HUES6 (cell line): ENCODE results near the gene FADD.
"Not testable (repeated sequence)": the region's sequence is repeated elsewhere in the genome, so short reads cannot be mapped to it uniquely, and the experiment has no call there.

Source experiments
- H3K27ac ChIP-seq: 2 replicates; pipeline ENCODE4 v1.7.0; 2013; ENCODE audit warnings: low read depth, mild to moderate bottlenecking, low read length, inconsistent platforms
- H3K27me3 ChIP-seq: 2 replicates; pipeline ENCODE4 v1.6.1; 2013; ENCODE audit warnings: low read length; ENCODE audit not compliant: control insufficient read depth, insufficient read depth
- H3K36me3 ChIP-seq: 2 replicates; pipeline ENCODE4 v1.6.1; 2013; ENCODE audit warnings: low read length; ENCODE audit not compliant: control insufficient read depth, insufficient read depth
- H3K4me1 ChIP-seq: 2 replicates; pipeline ENCODE4 v1.6.1; 2013; ENCODE audit warnings: low read length; ENCODE audit not compliant: control insufficient read depth, insufficient read depth
- H3K4me3 ChIP-seq: 2 replicates; pipeline ENCODE4 v1.5.1; 2013; ENCODE audit warnings: low read depth, low read length
- H3K9ac ChIP-seq: one replicate; pipeline ENCODE4 v1.6.1; 2013; ENCODE audit warnings: mild to moderate bottlenecking, low read length
- H3K9me3 ChIP-seq: 2 replicates; pipeline ENCODE4 v1.6.1; 2013; ENCODE audit warnings: low read depth, low read length; ENCODE audit not compliant: control insufficient read depth, insufficient read depth

Gene FADD

GRCh38 chr11:70192666-70193410 lies 10.3 kb upstream of the FADD start:
- H3K36me3 ChIP-seq = no peaks in the 10 kb centered on the region
- 0 out of 2 replicates have a peak, but pooled peaks cover 6% of the 10 kb centered on the region for H3K27me3 ChIP-seq
- no peak overlapping the region for H3K4me3 ChIP-seq
- no peaks in the 10 kb centered on the region for H3K4me1 ChIP-seq
- no peak overlapping the region for H3K27ac ChIP-seq
- H3K9me3 ChIP-seq = no peaks in the 10 kb centered on the region
- no peak overlapping the region for H3K9ac ChIP-seq

GRCh38 chr11:70193411-70194292 lies 9.4 kb upstream of the FADD start:
- Histone ChIP-seq H3K9ac (no peak overlapping the region), H3K9me3 (no peaks in the 10 kb centered on the region)

GRCh38 chr11:70194792-70195791 lies 8.0 kb upstream of the FADD start:
- Histone ChIP-seq H3K27me3 (0 out of 2 replicates have a peak, but pooled peaks cover 6% of the 10 kb centered on the region), H3K27ac (no peak overlapping the region), H3K4me3 (no peak overlapping the region), H3K4me1 (no peaks in the 10 kb centered on the region; the same call in 1 of the 2 replicates), H3K36me3 (no peaks in the 10 kb centered on the region), H3K9ac (no peak overlapping the region), H3K9me3 (no peaks in the 10 kb centered on the region; the same call in 1 of the 2 replicates)

More at GRCh38 chr11:70193411-70194292, 9.4 kb upstream of the FADD start:
- Histone ChIP-seq H3K27me3 (0 out of 2 replicates have a peak, but pooled peaks cover 6% of the 10 kb centered on the region), H3K36me3 (no peaks in the 10 kb centered on the region), H3K27ac (no peak overlapping the region), H3K4me3 (no peak overlapping the region), H3K4me1 (no peaks in the 10 kb centered on the region)

DNA sequence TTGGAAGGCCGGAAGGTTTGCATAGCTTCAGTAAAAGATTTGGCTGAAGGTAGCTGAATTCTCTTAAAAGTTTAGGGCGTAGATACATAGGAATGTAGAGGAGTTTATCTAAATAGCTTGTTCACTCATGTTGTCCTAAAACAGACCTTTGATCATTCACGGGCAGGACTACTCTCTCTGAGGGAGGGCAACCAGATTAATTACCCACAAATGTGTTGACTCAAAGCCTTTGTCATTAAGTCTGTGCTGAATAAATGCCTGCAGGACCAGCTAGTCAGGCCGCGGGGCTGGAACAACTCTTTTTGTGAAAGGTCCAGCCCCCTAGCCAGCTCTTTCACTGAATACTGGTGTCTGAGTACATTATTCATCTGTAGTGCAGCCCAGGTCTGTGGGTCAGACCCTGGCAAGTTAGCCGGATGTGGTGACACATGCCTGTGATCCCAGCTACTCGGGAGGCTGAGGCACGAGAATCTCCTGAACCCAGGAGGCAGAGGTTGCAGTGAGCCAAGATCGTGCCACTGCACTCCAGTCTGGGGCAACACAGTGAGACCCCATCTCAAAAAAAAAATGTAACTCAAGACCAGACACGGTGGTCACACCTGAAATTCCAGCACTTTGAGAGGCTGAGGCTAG lies 2.8 kb upstream of the FADD start:
- H3K27me3 ChIP-seq = 0 out of 2 replicates have a peak, but pooled peaks cover under 1% of the 10 kb centered on the region
- peaks cover 7% of the 10 kb centered on the region for H3K36me3 ChIP-seq
- no peak overlapping the region for H3K4me3 ChIP-seq
- H3K4me1 ChIP-seq = peaks cover 13% of the 10 kb centered on the region
- H3K9ac ChIP-seq = no peak overlapping the region
- no peak overlapping the region for H3K27ac ChIP-seq
- no peaks in the 10 kb centered on the region; the same call in 1 of the 2 replicates for H3K9me3 ChIP-seq

GRCh38 chr11:70201047-70201446 lies 2.0 kb upstream of the FADD start:
- Histone ChIP-seq H3K4me1 (peaks cover 19% of the 10 kb centered on the region), H3K36me3 (peaks cover 14% of the 10 kb centered on the region)
- H3K4me3 ChIP-seq, H3K9me3 ChIP-seq, H3K9ac ChIP-seq, H3K27me3 ChIP-seq, H3K27ac ChIP-seq: not testable (repeated sequence)

- no peaks in the 10 kb centered on the region; the same call in 1 of the 2 replicates for H3K9me3 ChIP-seq
- H3K4me1 ChIP-seq = peaks cover 23% of the 10 kb centered on the region
- no peak overlapping the region for H3K27ac ChIP-seq
- H3K9ac ChIP-seq = peak overlapping the region; percentile 100
- H3K36me3 ChIP-seq = peaks cover 25% of the 10 kb centered on the region
- H3K4me3 ChIP-seq = peak overlapping the region; percentile 95
- no peaks in the 10 kb centered on the region for H3K27me3 ChIP-seq
These were observed 924 bp upstream of the FADD start for GRCh38 chr11:70201882-70202861.

DNA sequence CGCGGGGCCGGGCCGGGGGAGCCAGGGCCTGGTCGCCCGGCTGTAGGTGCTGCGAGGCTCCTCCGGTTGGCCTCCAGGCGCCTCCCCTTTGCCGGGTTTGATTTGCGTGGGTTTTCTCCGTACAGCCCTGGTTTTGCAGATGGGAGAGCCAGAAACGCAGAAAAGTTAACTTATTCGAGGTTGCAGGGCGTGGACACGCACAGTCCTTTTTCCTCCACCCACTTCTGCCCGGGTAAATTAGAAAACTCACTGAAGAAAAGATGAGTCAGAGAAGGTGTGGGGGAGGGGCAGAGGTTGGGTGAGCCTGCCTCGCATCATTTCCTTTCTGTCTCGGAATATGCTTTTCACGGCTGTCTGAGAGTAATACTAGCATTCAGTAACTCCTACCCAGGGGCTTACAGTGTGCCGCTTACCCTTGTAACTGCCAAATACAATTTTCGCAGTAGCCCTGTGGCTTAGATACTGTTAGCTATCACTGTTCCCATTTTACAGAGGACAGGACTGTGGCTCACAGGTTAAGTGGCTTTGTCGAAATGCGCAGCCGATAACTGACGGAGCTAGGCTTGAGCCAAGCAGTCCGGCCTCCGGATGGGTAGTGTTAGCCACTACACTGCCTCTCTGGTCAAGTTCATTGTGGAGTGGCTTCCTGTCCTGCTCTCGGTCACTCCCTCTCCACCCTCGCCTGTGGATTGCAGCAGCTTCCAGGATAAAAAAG lies 812 bp downstream of the FADD start:
- Histone ChIP-seq H3K9ac (peak overlapping the region; percentile 100), H3K4me3 (peak overlapping the region; percentile 95), H3K9me3 (no peaks in the 10 kb centered on the region; the same call in 1 of the 2 replicates), H3K4me1 (peaks cover 31% of the 10 kb centered on the region), H3K27me3 (no peaks in the 10 kb centered on the region), H3K36me3 (peaks cover 37% of the 10 kb centered on the region), H3K27ac (peak overlapping the region; percentile 97)

DNA sequence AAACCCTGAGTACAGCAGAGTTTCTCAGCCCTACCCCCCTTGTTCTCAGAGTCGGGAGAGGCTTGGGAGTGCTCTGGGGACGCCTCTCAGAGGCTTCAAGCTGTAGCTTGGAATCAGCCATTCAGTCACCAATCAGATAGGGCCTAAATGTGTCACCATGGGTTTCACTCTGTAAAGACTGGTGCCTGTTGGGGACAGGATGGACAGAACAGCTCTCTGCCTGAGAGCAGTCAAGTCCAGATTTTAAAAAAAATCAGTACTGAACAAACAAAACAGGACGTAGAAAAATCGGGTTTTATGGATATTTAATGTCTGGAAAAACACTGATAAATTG lies 1.3 kb downstream of the FADD start:
- Histone ChIP-seq H3K27me3 (no peaks in the 10 kb centered on the region), H3K27ac (peak overlapping the region; percentile 97; the same call in 1 of the 2 replicates), H3K36me3 (peaks cover 37% of the 10 kb centered on the region), H3K9ac (peak overlapping the region; percentile 100), H3K9me3 (no peaks in the 10 kb centered on the region; the same call in 1 of the 2 replicates), H3K4me3 (peak overlapping the region; percentile 95), H3K4me1 (peaks cover 31% of the 10 kb centered on the region)
